CD4-positive, alpha-beta T cell treated with Interleukin-15 for 4 hours (primary cell): Measurements from ENCODE around the gene SNAPIN.

Experiments used
- DNase-seq: peaks from one replicate; pipeline ENCODE4 v3.0.0-alpha.2; 2020; ENCODE audit warnings: low spot score

Gene SNAPIN, protein sequence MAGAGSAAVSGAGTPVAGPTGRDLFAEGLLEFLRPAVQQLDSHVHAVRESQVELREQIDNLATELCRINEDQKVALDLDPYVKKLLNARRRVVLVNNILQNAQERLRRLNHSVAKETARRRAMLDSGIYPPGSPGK

DNA sequence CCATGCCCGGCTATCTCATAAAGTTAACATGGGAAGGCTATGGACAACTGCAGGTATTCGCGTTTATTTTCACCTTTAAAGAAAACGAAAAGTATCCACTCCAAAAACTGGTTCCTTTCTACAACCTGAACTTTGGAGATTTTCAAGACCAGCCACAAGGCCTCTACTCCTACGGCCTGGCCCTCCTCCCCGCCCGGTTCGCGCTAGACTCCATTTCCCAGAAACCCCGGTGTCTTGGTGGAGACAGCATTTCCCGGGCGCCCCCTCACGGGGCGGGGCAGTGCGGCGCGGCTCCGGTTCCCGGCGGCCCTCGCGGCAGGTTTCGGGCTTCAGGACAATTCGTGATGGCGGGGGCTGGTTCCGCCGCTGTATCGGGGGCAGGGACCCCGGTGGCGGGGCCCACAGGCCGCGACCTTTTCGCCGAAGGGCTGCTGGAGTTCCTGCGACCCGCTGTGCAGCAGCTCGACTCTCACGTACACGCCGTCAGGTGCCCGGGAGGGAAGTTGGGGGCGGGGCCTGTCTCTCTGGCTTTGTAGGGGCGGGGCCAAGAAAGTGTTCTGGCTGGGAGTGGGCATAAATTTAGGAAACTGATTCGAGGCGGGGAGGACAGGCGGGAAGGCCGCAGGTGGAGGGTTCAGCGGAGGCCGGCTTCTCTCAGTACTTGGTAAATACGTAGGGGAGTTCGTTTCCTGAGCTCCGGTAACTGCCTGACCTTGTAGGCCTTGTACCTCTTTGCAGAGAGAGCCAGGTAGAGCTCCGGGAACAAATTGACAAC is at the start of gene SNAPIN:
TSS of gene SNAPIN (plus strand) at position 304 of the 775 bp plus-strand sequence. CDS start at position 345, 41 bp downstream.
- DNase-seq, result peak; percentile 89

- no peak for DNase-seq
These were observed 49.5 kb upstream of the SNAPIN start for GRCh38 chr1:153608742-153609584.

DNA sequence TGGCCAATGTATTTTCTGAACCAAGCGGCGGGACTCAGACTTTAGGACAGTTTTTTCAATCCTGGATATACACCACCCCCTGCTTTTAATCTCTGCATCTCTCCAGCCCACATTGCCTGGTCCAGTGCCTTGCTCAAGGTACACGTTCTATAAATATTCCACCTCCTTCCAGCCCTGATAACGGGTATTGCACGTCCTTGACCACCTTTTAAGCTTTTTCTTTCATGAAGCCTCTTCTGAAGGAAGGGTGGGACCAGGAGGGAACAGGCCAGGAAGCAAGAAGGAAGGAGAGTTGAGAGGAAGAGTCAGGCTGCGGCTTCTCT is 49.0 kb upstream of the SNAPIN start:
- DNase-seq, result no peak

- DNase-seq, result no peak
These were observed 48.2 kb upstream of the SNAPIN start for GRCh38 chr1:153610334-153610733.

DNA sequence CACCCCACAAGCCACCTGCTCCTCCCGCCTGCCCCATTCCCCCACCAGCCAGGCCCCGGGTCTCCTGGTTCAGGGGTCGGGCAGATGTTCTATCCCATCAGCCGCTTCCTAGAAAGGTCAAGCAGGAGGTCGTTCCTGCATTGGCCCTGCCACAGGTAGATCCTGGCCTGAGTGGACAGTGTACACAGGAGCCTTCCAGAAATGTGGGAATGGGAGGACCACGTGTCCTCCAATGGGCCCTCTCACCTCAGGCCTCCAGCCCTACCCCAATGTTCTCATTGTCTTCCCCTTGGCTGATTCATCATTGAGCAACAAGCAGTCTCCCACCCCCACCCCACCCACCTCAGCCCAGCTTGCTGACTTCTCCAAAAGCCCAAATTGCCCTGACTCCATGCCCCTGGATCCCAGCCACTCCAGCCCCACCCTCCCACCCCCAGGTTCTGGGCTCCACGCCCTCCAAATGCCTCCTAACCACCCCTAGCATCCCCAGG is 47.6 kb upstream of the SNAPIN start:
- no peak for DNase-seq

DNA sequence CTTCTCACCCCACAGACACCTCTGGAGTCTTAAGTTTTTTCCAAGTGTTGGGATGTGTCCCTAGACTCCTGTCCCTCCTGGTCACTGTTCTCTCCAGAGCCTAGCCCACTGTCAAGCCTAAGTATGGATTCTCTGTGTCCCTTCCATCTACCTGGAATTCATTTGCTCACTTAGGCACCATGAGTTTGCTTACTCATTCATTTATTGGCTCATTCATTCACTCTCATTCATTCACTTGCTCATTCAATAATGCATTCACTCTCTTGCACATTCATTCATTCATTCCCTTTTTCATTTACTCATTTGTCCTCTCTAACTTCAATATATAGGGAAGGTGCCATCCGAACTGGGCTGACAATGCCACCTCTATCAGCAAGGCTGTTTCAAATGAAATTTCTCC is 47.1 kb upstream of the SNAPIN start:
- DNase-seq, result no peak

GRCh38 chr1:153612111-153612754 is 46.3 kb upstream of the SNAPIN start:
- no peak for DNase-seq

DNA sequence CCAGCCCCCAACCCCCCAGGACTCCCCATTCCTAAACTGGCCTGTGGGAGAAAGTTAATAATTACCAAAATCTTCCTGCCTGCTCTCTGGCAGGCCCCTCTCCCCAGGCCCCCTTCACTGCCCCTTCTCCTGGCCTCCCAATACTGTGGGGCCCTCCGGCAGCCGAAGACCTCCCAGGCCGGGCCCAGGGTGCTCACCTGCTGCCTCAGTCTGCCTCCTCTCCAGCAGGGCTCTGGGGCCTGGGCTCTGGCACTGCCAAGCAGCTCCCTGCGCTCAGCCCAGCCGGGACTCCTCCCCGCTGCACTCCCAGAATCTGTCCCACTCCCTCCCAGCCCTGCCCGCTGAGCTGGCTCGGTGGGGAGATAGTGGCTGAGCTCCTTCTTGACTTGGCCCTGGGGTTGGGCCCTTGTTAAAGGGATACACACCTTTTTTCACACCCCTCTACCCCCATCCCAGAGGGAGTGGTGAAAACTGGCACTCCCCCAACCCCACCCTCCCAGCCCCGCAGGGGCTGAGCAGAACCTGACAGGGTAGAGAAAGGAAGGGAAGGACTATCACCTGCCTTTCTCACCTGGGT is 45.7 kb upstream of the SNAPIN start, which contains the start of gene S100A16:
TSS of gene S100A16 (minus strand) at position 383 of the 577 bp plus-strand sequence. CDS start 4,986 bp downstream, outside the sequence.
- DNase-seq, result no peak

DNA sequence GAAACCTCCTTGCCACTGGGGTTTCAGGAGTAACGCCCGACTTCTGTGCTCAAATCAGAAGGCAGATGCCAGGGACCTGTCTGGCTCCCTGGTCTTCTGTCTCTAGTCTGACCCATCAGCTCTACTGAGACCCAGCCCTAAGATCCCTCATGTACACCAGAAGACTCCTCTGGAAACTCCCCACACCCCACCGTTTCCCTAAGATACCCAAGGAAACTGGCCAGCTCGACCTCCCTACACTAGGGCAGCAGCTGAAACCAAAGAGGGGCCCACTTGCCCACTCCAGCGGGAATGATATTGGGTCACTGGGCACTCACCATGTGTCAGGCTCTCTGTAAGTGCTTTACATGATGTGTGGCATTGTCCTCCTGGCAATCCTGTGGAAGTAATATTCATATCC is 45.1 kb upstream of the SNAPIN start:
- DNase-seq, result no peak

GRCh38 chr1:153614189-153614900 is 44.2 kb upstream of the SNAPIN start:
- DNase-seq, result no peak

DNA sequence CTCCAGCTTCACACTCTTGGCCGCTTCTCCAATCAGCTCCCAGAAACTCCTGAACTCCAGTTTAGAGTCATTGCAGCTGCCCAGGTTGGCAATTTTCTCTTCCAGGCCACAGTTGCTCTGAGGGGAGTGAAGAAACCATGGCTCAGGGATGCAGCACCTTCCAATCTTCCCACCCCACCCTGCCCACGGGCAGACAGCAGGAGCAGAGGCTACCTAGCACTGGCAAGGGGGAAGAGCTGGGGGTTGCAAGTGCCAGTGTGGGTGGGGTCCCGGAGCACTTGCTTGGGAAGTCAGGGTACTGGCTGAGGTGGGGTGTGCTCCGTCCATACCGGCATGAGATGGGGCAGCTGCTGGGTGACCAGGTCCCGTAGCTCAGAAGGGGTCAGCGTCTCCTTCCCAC is 43.6 kb upstream of the SNAPIN start:
- DNase-seq, result no peak

DNA sequence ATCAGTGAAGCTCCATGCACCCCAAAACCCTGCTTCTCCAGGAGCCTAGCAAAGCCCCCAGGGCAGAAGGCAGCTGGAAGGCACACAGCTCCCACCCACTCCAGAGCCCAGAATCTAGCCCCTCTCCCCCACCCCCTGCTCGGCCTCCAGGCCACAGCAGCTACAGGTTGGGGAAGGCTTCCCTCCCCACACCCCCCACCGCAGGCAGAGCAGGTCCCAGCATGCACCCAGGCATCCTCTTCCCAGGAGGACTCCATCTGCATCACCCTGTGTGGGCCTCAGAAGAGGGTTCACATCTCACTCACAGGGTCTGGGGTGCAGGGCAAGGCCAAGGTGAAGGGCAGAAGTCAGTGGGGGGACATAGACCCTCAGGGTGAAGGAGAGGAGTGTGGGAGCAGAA is 43.1 kb upstream of the SNAPIN start:
- DNase-seq, result no peak

- no peak for DNase-seq
These were observed 42.2 kb upstream of the SNAPIN start, which contains the start of gene S100A14 for GRCh38 chr1:153616144-153616916. TSS of gene S100A14 (minus strand) at chr1:153616325. CDS start at chr1:153615858, 467 bp downstream.

- no peak for DNase-seq
These were observed 41.6 kb upstream of the SNAPIN start for GRCh38 chr1:153616917-153617311.

GRCh38 chr1:153617663-153618062 is 40.8 kb upstream of the SNAPIN start:
- DNase-seq, result peak; percentile 62

DNA sequence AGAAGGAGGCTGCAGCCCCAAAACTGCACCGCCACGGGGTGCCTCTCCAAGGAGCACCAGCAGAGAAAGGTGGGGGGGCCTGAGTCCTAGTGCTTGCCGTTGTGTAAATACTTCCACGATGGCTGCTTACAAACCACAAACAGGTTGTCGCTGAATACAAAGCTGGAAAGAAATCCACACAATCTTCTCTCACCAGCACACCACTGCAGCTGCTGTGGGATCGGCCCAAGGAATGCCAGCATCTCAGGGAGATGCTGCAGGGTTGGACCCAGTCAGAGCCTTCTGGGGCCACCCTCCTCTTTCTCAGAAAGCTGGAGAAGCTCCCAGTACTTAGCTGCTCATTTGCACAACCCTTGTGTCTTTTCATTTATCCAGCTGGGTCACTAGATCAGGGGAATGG is 39.3 kb upstream of the SNAPIN start:
- no peak for DNase-seq

- no peak for DNase-seq
These were observed 35.4 kb upstream of the SNAPIN start for GRCh38 chr1:153623101-153623500.

DNA sequence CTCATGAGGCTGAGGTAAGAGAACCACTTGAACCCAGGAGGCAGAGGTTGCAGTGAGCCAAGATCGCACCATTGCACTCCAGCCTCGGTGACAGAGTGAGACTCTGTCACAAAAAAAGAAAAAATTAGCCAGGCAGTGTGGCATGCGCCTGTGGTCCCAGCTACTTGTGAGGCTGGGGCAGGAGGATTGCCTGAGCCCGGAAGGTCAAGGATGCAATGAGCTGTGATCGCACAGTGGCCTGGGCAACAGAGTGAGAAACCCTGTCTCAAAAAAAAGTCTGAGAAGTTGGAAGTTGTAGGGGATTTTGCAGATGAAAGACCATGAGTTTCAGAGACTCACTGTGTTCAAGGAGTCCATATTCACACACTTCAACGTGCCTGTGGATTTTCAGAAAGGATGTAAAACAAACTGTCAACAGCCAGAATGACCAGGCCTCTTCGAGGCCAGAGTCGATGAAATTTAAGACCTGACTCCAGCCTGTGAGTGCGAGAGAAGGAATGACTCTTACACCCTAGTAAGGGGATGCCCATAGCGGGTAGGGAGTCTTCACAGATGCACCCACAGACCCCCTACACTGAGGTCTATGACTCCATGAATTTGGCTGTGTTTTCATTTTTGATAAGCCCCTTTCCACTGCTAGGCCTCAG is 33.4 kb upstream of the SNAPIN start:
- DNase-seq, result no peak

DNA sequence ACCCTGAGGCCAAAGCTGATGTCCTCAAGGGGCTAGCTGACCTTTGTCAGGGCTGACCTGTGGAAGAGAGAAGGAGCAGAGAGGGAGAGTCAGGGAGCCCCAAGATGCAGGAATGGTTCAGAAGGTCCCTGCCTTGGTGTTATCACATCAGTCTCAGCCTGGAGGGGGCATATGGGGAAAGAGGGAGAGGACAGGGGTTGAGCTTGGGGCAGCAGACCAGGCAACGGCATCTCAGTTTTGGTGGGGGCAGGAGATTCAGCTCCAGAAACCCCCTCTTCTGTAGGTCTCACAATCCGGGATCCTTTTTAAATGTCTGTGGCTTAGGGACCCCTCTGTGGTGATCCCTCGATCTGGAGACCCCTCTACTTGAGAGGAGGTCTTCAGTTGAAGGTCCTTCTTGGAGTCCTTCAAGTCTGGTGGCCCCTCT is 32.0 kb upstream of the SNAPIN start:
- DNase-seq, result no peak
